ENCODE data around the gene TRIM72. TPM values are rescaled to one million over a fixed set of nuclear protein-coding genes. Genes with fewer than 3 reads are reported as not detected.

Gene TRIM72
- total and polyA plus RNA-seq, 2 of the 8 experiments (the other 6 are each of a cell fraction or from before 2014, with no cell fraction given): 0.57 to 2.1 TPM

GRCh38 chr16:31271621-31272190, 57.8 kb downstream of the TRIM72 start (continued):
- TF ChIP-seq USF2 (IDR thresholded peaks at IDR 0.05; ENCODE audit: low read length) (no peak), TCF12 (IDR thresholded peaks at IDR 0.05; ENCODE audit: low read depth, low read length) (no peak), HDAC6 (IDR thresholded peaks at IDR 0.05; ENCODE audit: low read depth, low read length) (no peak), JUND (IDR thresholded peaks at IDR 0.05; ENCODE audit: low read length) (no peak), NANOG (IDR thresholded peaks at IDR 0.05; ENCODE audit: insufficient read depth, low read depth, low read length, poor library complexity, severe bottlenecking) (no peak), CEBPB (IDR thresholded peaks at IDR 0.05; ENCODE audit: low read depth, low read length) (no peak), SIX5 (IDR thresholded peaks at IDR 0.05; ENCODE audit: low read depth, low read length) (no peak)

Data from H1 (cell line).